ENCODE measurements around the gene HIF3A.
"Not testable (repeated sequence)": the region's sequence is repeated elsewhere in the genome, so short reads cannot be mapped to it uniquely, and the experiment has no call there.

Gene HIF3A

GRCh38 chr19:46320559-46320958 is 23.7 kb downstream of the HIF3A start:
- TF ChIP-seq ZFX (IDR thresholded peaks at IDR 0.05; ENCODE audit: borderline replicate concordance) = no peak
- no peak overlapping the region for H3K27ac ChIP-seq

- TF ChIP-seq, protein P1, sequence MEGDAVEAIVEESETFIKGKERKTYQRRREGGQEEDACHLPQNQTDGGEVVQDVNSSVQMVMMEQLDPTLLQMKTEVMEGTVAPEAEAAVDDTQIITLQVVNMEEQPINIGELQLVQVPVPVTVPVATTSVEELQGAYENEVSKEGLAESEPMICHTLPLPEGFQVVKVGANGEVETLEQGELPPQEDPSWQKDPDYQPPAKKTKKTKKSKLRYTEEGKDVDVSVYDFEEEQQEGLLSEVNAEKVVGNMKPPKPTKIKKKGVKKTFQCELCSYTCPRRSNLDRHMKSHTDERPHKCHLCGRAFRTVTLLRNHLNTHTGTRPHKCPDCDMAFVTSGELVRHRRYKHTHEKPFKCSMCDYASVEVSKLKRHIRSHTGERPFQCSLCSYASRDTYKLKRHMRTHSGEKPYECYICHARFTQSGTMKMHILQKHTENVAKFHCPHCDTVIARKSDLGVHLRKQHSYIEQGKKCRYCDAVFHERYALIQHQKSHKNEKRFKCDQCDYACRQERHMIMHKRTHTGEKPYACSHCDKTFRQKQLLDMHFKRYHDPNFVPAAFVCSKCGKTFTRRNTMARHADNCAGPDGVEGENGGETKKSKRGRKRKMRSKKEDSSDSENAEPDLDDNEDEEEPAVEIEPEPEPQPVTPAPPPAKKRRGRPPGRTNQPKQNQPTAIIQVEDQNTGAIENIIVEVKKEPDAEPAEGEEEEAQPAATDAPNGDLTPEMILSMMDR (IDR thresholded peaks at IDR 0.05) = no peak
- no peak for TF ChIP-seq ZFX (IDR thresholded peaks at IDR 0.05; ENCODE audit: borderline replicate concordance)
- no peak overlapping the region for H3K27ac ChIP-seq
These were observed 24.8 kb downstream of the HIF3A start for GRCh38 chr19:46321653-46322052.

- H3K27ac ChIP-seq = not testable (repeated sequence)
These were observed 26.4 kb downstream of the HIF3A start for GRCh38 chr19:46323227-46323626.

DNA sequence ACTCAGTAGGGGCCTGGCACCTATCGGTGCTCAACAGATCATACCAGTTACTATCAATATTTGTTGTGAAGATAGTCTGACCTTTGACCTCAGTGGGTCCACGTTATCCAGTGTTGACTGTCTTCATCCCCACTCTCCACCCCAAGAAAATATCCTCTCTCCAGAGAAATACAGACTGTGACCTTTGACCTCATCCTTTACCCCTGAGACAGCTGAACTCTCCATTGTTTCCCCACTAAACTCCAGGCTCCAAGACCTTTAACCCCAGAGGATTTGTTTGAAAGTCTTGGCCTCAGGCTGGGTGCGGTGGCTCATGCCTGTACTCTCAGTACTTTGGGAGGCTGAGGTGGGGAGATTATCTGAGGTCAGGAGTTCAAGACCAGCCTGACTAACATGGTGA is 27.4 kb downstream of the HIF3A start:
- H3K27ac ChIP-seq = no peak overlapping the region
- TF ChIP-seq, protein P1 (IDR thresholded peaks at IDR 0.05) = no peak
- TF ChIP-seq ZFX (IDR thresholded peaks at IDR 0.05; ENCODE audit: borderline replicate concordance) = no peak

DNA sequence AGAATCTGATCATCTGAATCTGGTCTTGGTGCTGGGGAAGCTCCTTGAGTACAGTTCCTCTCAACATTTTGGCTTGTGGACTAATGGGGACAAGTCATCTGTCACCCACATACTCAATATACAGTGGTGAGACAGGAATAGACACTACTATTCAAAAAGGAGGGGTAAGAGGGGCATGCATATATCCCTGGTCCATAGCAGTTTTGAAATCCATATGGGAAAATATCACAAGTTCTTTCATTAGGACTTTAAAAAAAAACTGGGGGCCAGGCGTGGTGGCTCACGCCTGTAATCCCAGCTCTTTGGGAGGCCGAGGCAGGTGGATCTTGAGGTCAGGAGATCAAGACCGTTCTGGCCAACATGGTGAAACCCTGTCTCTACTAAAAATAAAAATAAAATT is 29.8 kb downstream of the HIF3A start:
- H3K27ac ChIP-seq = no peak overlapping the region
- TF ChIP-seq ZFX (IDR thresholded peaks at IDR 0.05; ENCODE audit: borderline replicate concordance) = no peak
- TF ChIP-seq, protein P1 (IDR thresholded peaks at IDR 0.05) = no peak

DNA sequence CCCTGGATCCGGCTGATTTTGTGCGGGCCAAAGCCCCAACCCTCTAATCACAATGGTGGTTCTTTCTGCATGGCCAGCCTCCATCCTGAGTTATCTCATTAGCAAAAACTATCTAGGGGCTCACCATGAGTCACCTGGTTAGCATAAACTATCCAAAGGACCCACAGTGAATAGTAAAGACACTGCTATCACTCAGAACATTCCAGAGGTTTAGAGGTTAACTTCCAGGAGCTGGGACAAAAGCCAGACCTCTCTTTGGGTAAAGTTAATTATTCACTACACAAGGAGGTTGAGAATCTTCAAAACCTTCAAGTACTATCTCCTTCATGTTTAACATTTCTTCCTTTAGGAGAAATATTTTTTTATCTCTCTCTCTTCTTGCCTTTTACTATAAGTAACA is 31.2 kb downstream of the HIF3A start:
- H3K27ac ChIP-seq = no peak overlapping the region
- TF ChIP-seq, protein P1 (IDR thresholded peaks at IDR 0.05) = no peak
- TF ChIP-seq ZFX (IDR thresholded peaks at IDR 0.05; ENCODE audit: borderline replicate concordance) = no peak

GRCh38 chr19:46330319-46330918 is 33.6 kb downstream of the HIF3A start:
- H3K27ac ChIP-seq = no peak overlapping the region
- TF ChIP-seq ZFX (IDR thresholded peaks at IDR 0.05; ENCODE audit: borderline replicate concordance) = no peak
- TF ChIP-seq, protein P1 (IDR thresholded peaks at IDR 0.05) = no peak

- no peak overlapping the region for H3K27ac ChIP-seq
- TF ChIP-seq, protein P1 (IDR thresholded peaks at IDR 0.05) = no peak
- TF ChIP-seq ZFX (IDR thresholded peaks at IDR 0.05; ENCODE audit: borderline replicate concordance) = no peak
These were observed 40.6 kb downstream of the HIF3A start for GRCh38 chr19:46337487-46337886.
